H9 (cell line): Measurements from ENCODE around the gene NCS1. TPM values are rescaled to one million over a fixed set of nuclear protein-coding genes. Genes with fewer than 3 reads are reported as not detected.

ENCODE experiments used
- DNase-seq: peaks from one replicate; pipeline ENCODE4 v3.0.0-alpha.2; 2017
- H2AFZ ChIP-seq: one replicate; pipeline ENCODE4 v1.6.1; 2013; ENCODE audit warnings: mild to moderate bottlenecking, low read length, control low read depth, moderate library complexity
- H2AK5ac ChIP-seq: 2 replicates; pipeline ENCODE4 v1.6.1; 2013; ENCODE audit warnings: low read length, control low read depth, mixed read lengths; ENCODE audit not compliant: insufficient read length
- H2BK120ac ChIP-seq: one replicate; pipeline ENCODE4 v1.6.1; 2013; ENCODE audit warnings: low read depth, mild to moderate bottlenecking, low read length, control low read depth, inconsistent platforms; ENCODE audit not compliant: poor library complexity, severe bottlenecking
- H2BK12ac ChIP-seq: 2 replicates; pipeline ENCODE4 v1.6.1; 2013; ENCODE audit warnings: low read length, control low read depth, mixed read lengths, low read depth; ENCODE audit not compliant: insufficient read length
- H2BK15ac ChIP-seq: 2 replicates; pipeline ENCODE4 v1.6.1; 2013; ENCODE audit warnings: low read depth, low read length, control low read depth
- H2BK20ac ChIP-seq: one replicate; pipeline ENCODE4 v1.6.1; 2013; ENCODE audit warnings: low read depth, mild to moderate bottlenecking, low read length, control low read depth, inconsistent platforms; ENCODE audit not compliant: poor library complexity, severe bottlenecking
- H2BK5ac ChIP-seq: 2 replicates; pipeline ENCODE4 v1.6.1; 2013; ENCODE audit warnings: low read length, control low read depth, mixed read lengths; ENCODE audit not compliant: insufficient read length
- H3K14ac ChIP-seq: 2 replicates; pipeline ENCODE4 v1.6.1; 2013; ENCODE audit warnings: low read length, control low read depth; ENCODE audit not compliant: insufficient read depth
- H3K18ac ChIP-seq: 2 replicates; pipeline ENCODE4 v1.6.1; 2013; ENCODE audit warnings: low read depth, mild to moderate bottlenecking, mixed read lengths, low read length, control low read depth; ENCODE audit not compliant: insufficient read length
- H3K23ac ChIP-seq: 2 replicates; pipeline ENCODE4 v1.6.1; 2013; ENCODE audit warnings: low read length, control low read depth, mixed read lengths, low read depth; ENCODE audit not compliant: insufficient read length
- H3K23me2 ChIP-seq: 2 replicates; pipeline ENCODE4 v1.6.1; 2013; ENCODE audit warnings: low read depth, mild to moderate bottlenecking, mixed read lengths, low read length, control low read depth; ENCODE audit not compliant: insufficient read length, poor library complexity, severe bottlenecking
- H3K27ac ChIP-seq: 2 replicates; pipeline ENCODE4 v1.5.1; 2013; ENCODE audit warnings: low read length, control low read depth, mixed read lengths, low read depth; ENCODE audit not compliant: insufficient read length
- H3K27me3 ChIP-seq: 2 replicates; pipeline ENCODE4 v1.6.1; 2013; ENCODE audit warnings: low read length, control low read depth, inconsistent platforms; ENCODE audit not compliant: insufficient read depth
- H3K4ac ChIP-seq: 2 replicates; pipeline ENCODE4 v1.6.1; 2013; ENCODE audit warnings: low read depth, mild to moderate bottlenecking, control low read depth, inconsistent platforms, low read length, moderate library complexity
- H3K4me1 ChIP-seq: 2 replicates; pipeline ENCODE4 v1.6.1; 2013; ENCODE audit warnings: low read length, control low read depth, inconsistent platforms; ENCODE audit not compliant: insufficient read depth
- H3K4me2 ChIP-seq: 2 replicates; pipeline ENCODE4 v1.6.1; 2013; ENCODE audit warnings: low read length, control low read depth, mixed read lengths; ENCODE audit not compliant: insufficient read length, insufficient read depth
- H3K56ac ChIP-seq: 2 replicates; pipeline ENCODE4 v1.6.1; 2013; ENCODE audit warnings: low read depth, mild to moderate bottlenecking, mixed read lengths, low read length, control low read depth; ENCODE audit not compliant: insufficient read length
- H3K79me1 ChIP-seq: 2 replicates; pipeline ENCODE4 v1.6.1; 2013; ENCODE audit warnings: low read depth, mild to moderate bottlenecking, moderate library complexity, low read length, control low read depth, inconsistent platforms; ENCODE audit not compliant: insufficient read depth, poor library complexity, severe bottlenecking
- H3K79me2 ChIP-seq: 2 replicates; pipeline ENCODE4 v1.6.1; 2013; ENCODE audit warnings: low read length, control low read depth, inconsistent platforms; ENCODE audit not compliant: insufficient read depth
- H3K9ac ChIP-seq: 2 replicates; pipeline ENCODE4 v1.6.1; 2013; ENCODE audit warnings: low read length, control low read depth, mixed read lengths; ENCODE audit not compliant: insufficient read length; ENCODE audit errors: extremely low read depth
- H3K9me3 ChIP-seq: one replicate; pipeline ENCODE4 v1.6.1; 2013; ENCODE audit warnings: low read depth, low read length, inconsistent platforms; ENCODE audit not compliant: control insufficient read depth
- H3T11ph ChIP-seq: one replicate; pipeline ENCODE4 v1.6.1; 2013; ENCODE audit warnings: mild to moderate bottlenecking, low read length, control low read depth, inconsistent platforms
- H4K20me1 ChIP-seq: one replicate; pipeline ENCODE4 v1.6.1; 2013; ENCODE audit not compliant: control insufficient read depth, insufficient read length, insufficient read depth
- H4K5ac ChIP-seq: 2 replicates; pipeline ENCODE4 v1.6.1; 2013; ENCODE audit warnings: low read depth, mild to moderate bottlenecking, mixed read lengths, low read length, control low read depth; ENCODE audit not compliant: insufficient read length
- H4K8ac ChIP-seq: replicated peaks from 2 replicates; pipeline ENCODE4 v1.6.1; 2013; ENCODE audit warnings: low read length, control low read depth, mixed read lengths, low read depth; ENCODE audit not compliant: insufficient read length
- H4K91ac ChIP-seq: 2 replicates; pipeline ENCODE4 v1.6.1; 2013; ENCODE audit warnings: low read depth, mild to moderate bottlenecking, moderate library complexity, mixed read lengths, low read length, control low read depth; ENCODE audit not compliant: insufficient read length
- H3K27ac Mint-ChIP-seq, 3 experiments: 2 replicates in 2 of 3; 3 replicates in 1 of 3; pipeline ENCODE4 v1.8.0; 2020 to 2021; ENCODE audit warnings: mixed read lengths in 3 of 3, mild to moderate bottlenecking in 1 of 3, moderate library complexity in 1 of 3
- H3K27me3 Mint-ChIP-seq: 2 replicates; pipeline ENCODE4 v1.8.0; 2021; ENCODE audit warnings: low read depth, mild to moderate bottlenecking, moderate library complexity, mixed read lengths
- H3K36me3 Mint-ChIP-seq, 3 experiments: 2 replicates in 2 of 3; 3 replicates in 1 of 3; pipeline ENCODE4 v1.8.0; 2020 to 2021; ENCODE audit warnings: low read depth in 3 of 3, mixed read lengths in 3 of 3; ENCODE audit not compliant: insufficient read depth in 1 of 3
- H3K4me1 Mint-ChIP-seq, 2 experiments: 2 replicates each; pipeline ENCODE4 v1.8.0; 2020; ENCODE audit warnings: mixed read lengths in 2 of 2
- H3K4me3 Mint-ChIP-seq, 2 experiments: 2 replicates in 1 of 2; 3 replicates in 1 of 2; pipeline ENCODE4 v1.8.0; 2020 to 2021; ENCODE audit warnings: mild to moderate bottlenecking in 2 of 2, mixed read lengths in 2 of 2, moderate library complexity in 1 of 2
- H3K9me3 Mint-ChIP-seq, 2 experiments: 2 replicates in 1 of 2; 3 replicates in 1 of 2; pipeline ENCODE4 v1.8.0; 2020; ENCODE audit warnings: mild to moderate bottlenecking in 2 of 2, mixed read lengths in 2 of 2, moderate library complexity in 1 of 2
- CTCF ChIP-seq: fragments of 200-600 bp; sonication (generic); conservative IDR thresholded peaks from 3 replicates; pipeline ENCODE4 v1.8.0; 2021; ENCODE audit warnings: antibody characterized with exemption, mild to moderate bottlenecking
- WGBS: extraction: QIAGEN DNeasy Blood & Tissue Kit; methylation state at CpG from one replicate; pipeline ENCODE4 v1.1.7; 2013; ENCODE audit warnings: missing lambda C conversion rate, low lambda C conversion rate, mixed read lengths; ENCODE audit not compliant: insufficient read length; ENCODE audit errors: extremely low coverage; 5-methylcytosine and 5-hydroxymethylcytosine counted together
- total RNA-seq: library from RNA; stranded (reverse); gene quantifications from 2 replicates; pipeline ENCODE4 v1.2.1, GENCODE V29; 2021

Gene NCS1
- total RNA-seq, 1 experiment from 2014 or later, result 38.1 TPM

- no peak for DNase-seq
- Histone ChIP-seq H2BK12ac (no peak overlapping the region), H4K91ac (no peak overlapping the region), H3K4me1 (peaks cover 2% of the 10 kb centered on the region; the same call in 1 of the 2 replicates), H3K9ac (no peak overlapping the region), H2AFZ (no peak overlapping the region), H3K14ac (no peak overlapping the region), H2BK120ac (no peak overlapping the region), H3K27ac (no peak overlapping the region), H3K18ac (no peak overlapping the region), H4K8ac (no peak overlapping the region), H2BK15ac (no peak overlapping the region), H4K5ac (no peak overlapping the region), H3K4ac (no peak overlapping the region), H2BK20ac (no peak overlapping the region), H3K23ac (no peak overlapping the region), H2BK5ac (no peak overlapping the region), H4K20me1 (no peaks in the 10 kb centered on the region), H3T11ph (no peak overlapping the region), H3K4me2 (no peak overlapping the region), H3K27me3 (no peaks in the 10 kb centered on the region), H2AK5ac (no peak overlapping the region), H3K23me2 (no peaks in the 10 kb centered on the region), H3K79me1 (no peaks in the 10 kb centered on the region), H3K9me3 (no peaks in the 10 kb centered on the region), H3K79me2 (no peaks in the 10 kb centered on the region), H3K56ac (no peak overlapping the region)
- Mint-ChIP-seq H3K4me3 (no peak overlapping the region), H3K9me3 (no peaks in the 10 kb centered on the region), H3K27me3 (0 out of 2 replicates have a peak, but pooled peaks cover under 1% of the 10 kb centered on the region), H3K4me1 (peaks cover 14 to 21% of the 10 kb centered on the region in 2 experiments), H3K36me3 (no peaks in the 10 kb centered on the region), H3K27ac (no peak overlapping the region)
- no CpG with 5 or more reads among the region's 5 CpGs for whole genome bisulfite sequencing
- no peak for TF ChIP-seq CTCF
These were observed 23.2 kb upstream of the NCS1 start for GRCh38 chr9:130149031-130149430.
